ENCODE data around the gene ZNF451. TPM values are rescaled to one million over a fixed set of nuclear protein-coding genes. Genes with fewer than 3 reads are reported as not detected.

ZNF451 gene
- total RNA-seq, 2 donors from 2014 or later, result 58.1 to 72.5 TPM

GRCh38 chr6:57137350-57137749, 47.4 kb downstream of the ZNF451 start:
- H3K36me3 Mint-ChIP-seq (ENCODE audit: low read depth), result peaks cover 27% of the 10 kb centered on the region
- no peak overlapping the region for H3K4me3 Mint-ChIP-seq
- H3K27me3 Mint-ChIP-seq (ENCODE audit: insufficient read depth), result no peaks in the 10 kb centered on the region
- H3K27ac ChIP-seq (ENCODE audit: low read depth, low read length), result no peak overlapping the region
- no peaks in the 10 kb centered on the region for H3K4me1 Mint-ChIP-seq
- 100% methylated on average over 1 to 2 of the region's 2 CpGs for WGBS, 2 experiments (ENCODE audit: insufficient coverage in 1 of 2, insufficient read length in 1 of 2)
- TF ChIP-seq CTCF (conservative IDR thresholded peaks at IDR 0.05), result no peak
- H3K9me3 ChIP-seq (ENCODE audit: control insufficient read depth, low read length), result no peaks in the 10 kb centered on the region
- H3K4me3 ChIP-seq (ENCODE audit: low read length), result no peak overlapping the region
- DNase-seq, result no peak
- H3K9me3 Mint-ChIP-seq, result no peaks in the 10 kb centered on the region
- H3K27me3 ChIP-seq (ENCODE audit: control insufficient read depth, insufficient read depth, low read length, poor library complexity, severe bottlenecking), result no peaks in the 10 kb centered on the region
- H3K27ac Mint-ChIP-seq, result no peak overlapping the region
- no peak overlapping the region for H3K9ac ChIP-seq (ENCODE audit: extremely low read depth, low read length, poor library complexity, severe bottlenecking)
- peaks cover 66% of the 10 kb centered on the region for H3K36me3 ChIP-seq (ENCODE audit: control insufficient read depth, insufficient read depth, low read length)
- H3K4me1 ChIP-seq (ENCODE audit: control insufficient read depth, insufficient read depth, low read length), result no peaks in the 10 kb centered on the region

GRCh38 chr6:57138026-57138425, 48.0 kb downstream of the ZNF451 start:
- H3K27ac Mint-ChIP-seq, result no peak overlapping the region
- no peaks in the 10 kb centered on the region for H3K27me3 Mint-ChIP-seq (ENCODE audit: insufficient read depth)
- H3K4me3 ChIP-seq (ENCODE audit: low read length), result no peak overlapping the region
- H3K4me1 ChIP-seq (ENCODE audit: control insufficient read depth, insufficient read depth, low read length), result no peaks in the 10 kb centered on the region
- H3K36me3 Mint-ChIP-seq (ENCODE audit: low read depth), result peaks cover 32% of the 10 kb centered on the region
- no peak overlapping the region for H3K9ac ChIP-seq (ENCODE audit: extremely low read depth, low read length, poor library complexity, severe bottlenecking)
- TF ChIP-seq CTCF (conservative IDR thresholded peaks at IDR 0.05), result no peak
- no peak overlapping the region for H3K27ac ChIP-seq (ENCODE audit: low read depth, low read length)
- DNase-seq, result no peak
- no peaks in the 10 kb centered on the region for H3K9me3 ChIP-seq (ENCODE audit: control insufficient read depth, low read length)
- WGBS, 2 experiments (ENCODE audit: insufficient coverage in 1 of 2, insufficient read length in 1 of 2), result 96% methylated on average over 8 to 11 of the region's 11 CpGs
- H3K4me1 Mint-ChIP-seq, result no peaks in the 10 kb centered on the region
- peaks cover 71% of the 10 kb centered on the region for H3K36me3 ChIP-seq (ENCODE audit: control insufficient read depth, insufficient read depth, low read length)
- H3K9me3 Mint-ChIP-seq, result no peaks in the 10 kb centered on the region
- no peak overlapping the region for H3K4me3 Mint-ChIP-seq
- no peaks in the 10 kb centered on the region for H3K27me3 ChIP-seq (ENCODE audit: control insufficient read depth, insufficient read depth, low read length, poor library complexity, severe bottlenecking)

GRCh38 chr6:57141451-57142177, 51.6 kb downstream of the ZNF451 start:
- H3K27ac ChIP-seq (ENCODE audit: low read depth, low read length), result no peak overlapping the region
- H3K4me1 Mint-ChIP-seq, result no peaks in the 10 kb centered on the region
- no peaks in the 10 kb centered on the region for H3K27me3 ChIP-seq (ENCODE audit: control insufficient read depth, insufficient read depth, low read length, poor library complexity, severe bottlenecking)
- H3K27me3 Mint-ChIP-seq (ENCODE audit: insufficient read depth), result no peaks in the 10 kb centered on the region
- no peak overlapping the region for H3K9ac ChIP-seq (ENCODE audit: extremely low read depth, low read length, poor library complexity, severe bottlenecking)
- H3K36me3 Mint-ChIP-seq (ENCODE audit: low read depth), result peaks cover 43% of the 10 kb centered on the region
- TF ChIP-seq CTCF (conservative IDR thresholded peaks at IDR 0.05), result no peak
- H3K4me1 ChIP-seq (ENCODE audit: control insufficient read depth, insufficient read depth, low read length), result no peaks in the 10 kb centered on the region
- WGBS, 2 experiments (ENCODE audit: insufficient coverage in 1 of 2, insufficient read length in 1 of 2), result 97 to 100% methylated on average over 1 to 4 of the region's 4 CpGs
- DNase-seq, result no peak
- H3K4me3 ChIP-seq (ENCODE audit: low read length), result no peak overlapping the region
- no peaks in the 10 kb centered on the region for H3K9me3 ChIP-seq (ENCODE audit: control insufficient read depth, low read length)
- H3K9me3 Mint-ChIP-seq, result peaks cover 2% of the 10 kb centered on the region
- no peak overlapping the region for H3K27ac Mint-ChIP-seq
- H3K36me3 ChIP-seq (ENCODE audit: control insufficient read depth, insufficient read depth, low read length), result peaks cover 55% of the 10 kb centered on the region
- H3K4me3 Mint-ChIP-seq, result no peak overlapping the region

All from endodermal cell (in vitro differentiated cells).